ENCODE data around the gene SPOPL.

DNA sequence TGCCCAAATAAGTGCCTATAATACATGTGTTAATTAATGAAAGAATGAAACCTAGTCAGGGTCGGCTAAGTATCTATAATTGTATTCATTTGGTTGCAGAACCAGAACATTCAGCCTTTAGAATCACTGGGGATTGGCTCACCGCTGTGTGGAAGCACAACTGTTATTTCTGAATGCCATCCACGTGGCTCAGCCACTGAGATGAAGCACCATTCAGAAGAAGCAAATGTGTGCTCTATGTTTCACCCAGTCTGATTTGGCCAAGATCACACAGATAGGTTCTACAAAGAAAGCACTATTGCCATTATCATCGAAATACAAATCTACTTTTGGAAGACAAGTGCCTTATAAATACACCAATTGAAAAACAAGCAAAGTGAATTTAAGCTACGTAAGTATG, 30.6 kb upstream of the SPOPL start:
- TF ChIP-seq, protein P1, sequence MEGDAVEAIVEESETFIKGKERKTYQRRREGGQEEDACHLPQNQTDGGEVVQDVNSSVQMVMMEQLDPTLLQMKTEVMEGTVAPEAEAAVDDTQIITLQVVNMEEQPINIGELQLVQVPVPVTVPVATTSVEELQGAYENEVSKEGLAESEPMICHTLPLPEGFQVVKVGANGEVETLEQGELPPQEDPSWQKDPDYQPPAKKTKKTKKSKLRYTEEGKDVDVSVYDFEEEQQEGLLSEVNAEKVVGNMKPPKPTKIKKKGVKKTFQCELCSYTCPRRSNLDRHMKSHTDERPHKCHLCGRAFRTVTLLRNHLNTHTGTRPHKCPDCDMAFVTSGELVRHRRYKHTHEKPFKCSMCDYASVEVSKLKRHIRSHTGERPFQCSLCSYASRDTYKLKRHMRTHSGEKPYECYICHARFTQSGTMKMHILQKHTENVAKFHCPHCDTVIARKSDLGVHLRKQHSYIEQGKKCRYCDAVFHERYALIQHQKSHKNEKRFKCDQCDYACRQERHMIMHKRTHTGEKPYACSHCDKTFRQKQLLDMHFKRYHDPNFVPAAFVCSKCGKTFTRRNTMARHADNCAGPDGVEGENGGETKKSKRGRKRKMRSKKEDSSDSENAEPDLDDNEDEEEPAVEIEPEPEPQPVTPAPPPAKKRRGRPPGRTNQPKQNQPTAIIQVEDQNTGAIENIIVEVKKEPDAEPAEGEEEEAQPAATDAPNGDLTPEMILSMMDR (conservative IDR thresholded peaks at IDR 0.05 in 1 of 2, IDR thresholded peaks at IDR 0.05 in 1 of 2; ENCODE audit: extremely low read depth in 1 of 2, insufficient read depth in 1 of 2, low read depth in 1 of 2, low read length in 2 of 2) = no peak
- TF ChIP-seq EZH2 (IDR thresholded peaks at IDR 0.05; ENCODE audit: borderline replicate concordance, low read length) = no peak

Data from mammary epithelial cell (primary cell).